KBM-7 (cell line): ENCODE results near the gene AGBL1.

Experiments
- DNase-seq: peaks from one replicate; pipeline ENCODE4 v3.0.0-alpha.2; 2015
- in situ Hi-C: fragments of 300-500 bp; cut with MboI; formaldehyde crosslinking; loops from 2 replicates; pipeline ENCODE4 v1.14.3; 2020; ENCODE audit warnings: low sequenced_read_pairs, low pct_unique_long_range_greater_than_20kb, mixed read lengths

Gene AGBL1

DNA sequence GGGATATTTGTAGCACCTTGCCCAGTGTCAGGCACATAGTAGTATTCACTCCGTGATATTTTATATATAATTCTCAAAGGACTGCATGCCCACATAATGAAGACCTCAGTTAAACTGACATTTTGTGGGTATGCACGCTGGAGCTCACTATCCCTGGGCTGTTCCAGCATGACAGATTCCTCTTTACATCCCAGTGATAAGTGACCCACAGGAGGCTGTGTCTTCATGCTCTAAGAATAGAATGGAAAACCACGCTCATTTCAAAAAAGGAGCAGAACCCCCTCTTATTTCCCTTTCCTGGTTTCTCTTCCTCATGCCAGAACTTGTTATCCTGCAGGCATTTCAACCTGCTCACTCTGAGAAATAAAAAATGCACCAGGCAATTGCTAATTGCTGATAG lies 717.5 kb downstream of the AGBL1 start:
- no peak for DNase-seq
- in situ Hi-C loops: no loop called here

DNA sequence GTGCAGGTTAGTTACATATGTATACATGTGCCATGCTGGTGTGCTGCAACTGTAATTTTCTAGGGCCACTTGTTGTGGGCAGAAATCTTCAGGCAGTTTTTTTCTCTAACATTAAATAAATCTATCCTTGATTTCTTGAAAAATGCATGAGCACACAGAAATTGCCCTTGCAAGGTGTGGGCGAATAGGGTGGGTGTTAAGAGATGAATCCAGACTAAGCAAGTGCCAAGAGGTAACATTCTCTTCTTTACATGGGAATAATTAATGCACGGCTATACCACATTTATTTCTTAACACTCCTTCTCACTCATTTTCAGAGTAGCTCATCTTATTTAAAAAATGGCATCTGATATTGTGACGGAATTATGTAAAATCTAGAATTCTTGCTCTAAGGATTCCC lies 719.6 kb downstream of the AGBL1 start:
- in situ Hi-C loops: no loop called here
- DNase-seq: no peak

DNA sequence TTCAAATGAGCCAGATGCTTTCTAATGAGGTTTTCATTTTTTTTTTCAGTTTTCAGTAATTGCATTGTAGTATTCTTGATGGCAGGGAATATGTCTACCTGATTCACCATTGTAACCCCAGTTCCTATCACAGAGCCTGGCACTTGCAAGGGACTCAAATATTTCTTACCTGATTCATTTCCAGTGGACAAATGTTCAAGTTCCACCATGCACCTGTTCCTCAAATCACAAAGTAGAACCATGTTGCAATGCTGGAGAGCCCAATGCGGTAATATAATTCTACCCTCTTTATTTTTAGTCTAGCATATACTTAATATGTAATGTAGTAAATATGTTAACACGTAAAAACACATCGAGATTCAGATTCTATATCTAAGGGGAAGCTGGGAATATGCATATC lies 722.6 kb downstream of the AGBL1 start:
- in situ Hi-C loops: no loop called here
- DNase-seq: no peak

DNA sequence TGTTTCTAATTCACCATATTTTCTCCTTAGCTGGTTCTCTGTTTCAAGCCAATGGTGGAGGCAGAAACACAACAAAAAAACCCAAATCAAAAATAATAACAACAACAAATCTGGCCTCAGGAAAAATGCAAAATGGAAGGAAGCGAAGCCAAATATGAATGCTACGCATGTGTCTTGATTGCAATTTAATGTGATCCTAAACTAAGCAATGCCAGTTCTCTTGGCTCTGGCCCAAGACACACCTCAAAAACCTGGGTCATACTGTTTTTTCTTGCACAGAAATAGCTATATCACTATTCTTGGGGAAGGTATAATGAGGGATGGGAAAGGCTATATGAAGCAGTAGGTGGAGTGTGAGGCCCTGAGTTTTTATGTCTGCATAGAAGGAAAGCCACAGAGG lies 724.7 kb downstream of the AGBL1 start:
- in situ Hi-C loops: no loop called here

DNA sequence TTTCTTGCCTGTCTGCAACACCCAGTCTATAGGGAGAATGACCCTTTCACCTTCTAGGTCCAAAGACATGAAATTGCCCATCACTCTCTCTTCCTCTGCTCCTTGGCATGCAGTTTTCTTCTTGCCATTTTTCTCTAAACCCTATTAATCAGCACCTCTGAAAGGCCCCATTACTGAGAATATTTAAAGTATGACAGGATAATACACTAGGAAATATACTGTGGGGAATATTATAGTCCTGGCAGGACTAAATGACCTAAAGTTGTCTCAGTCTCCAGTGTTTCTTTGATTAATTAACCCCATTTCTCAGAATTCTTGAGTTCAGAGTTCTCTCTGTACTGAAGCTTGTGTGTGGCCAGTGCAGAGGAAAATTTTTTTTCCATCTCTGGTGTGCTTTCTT lies 730.7 kb downstream of the AGBL1 start:
- in situ Hi-C loops: no loop called here
- DNase-seq: no peak

More for the DNA sequence above, 724.7 kb downstream of the AGBL1 start:
- no peak for DNase-seq

DNA sequence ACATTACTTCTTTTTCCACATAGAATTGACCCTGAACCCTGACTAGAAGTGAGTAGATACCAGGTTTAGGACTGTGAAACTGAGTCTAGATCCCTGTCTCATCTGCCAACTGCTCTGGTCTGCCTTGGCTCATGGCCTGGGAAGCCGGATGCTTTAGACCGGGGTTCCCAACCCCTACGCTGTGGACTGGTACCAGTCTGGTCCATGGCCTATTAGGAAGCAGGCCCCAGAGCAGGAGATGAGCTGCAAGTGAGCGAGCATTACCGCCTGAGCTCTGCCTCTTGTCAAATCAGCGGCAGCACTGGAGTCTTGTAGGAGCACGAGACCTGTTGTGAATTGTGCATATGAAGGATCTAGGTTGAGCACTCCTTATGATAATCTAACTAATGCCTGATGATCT lies 734.2 kb downstream of the AGBL1 start:
- in situ Hi-C loops: no loop called here

DNA sequence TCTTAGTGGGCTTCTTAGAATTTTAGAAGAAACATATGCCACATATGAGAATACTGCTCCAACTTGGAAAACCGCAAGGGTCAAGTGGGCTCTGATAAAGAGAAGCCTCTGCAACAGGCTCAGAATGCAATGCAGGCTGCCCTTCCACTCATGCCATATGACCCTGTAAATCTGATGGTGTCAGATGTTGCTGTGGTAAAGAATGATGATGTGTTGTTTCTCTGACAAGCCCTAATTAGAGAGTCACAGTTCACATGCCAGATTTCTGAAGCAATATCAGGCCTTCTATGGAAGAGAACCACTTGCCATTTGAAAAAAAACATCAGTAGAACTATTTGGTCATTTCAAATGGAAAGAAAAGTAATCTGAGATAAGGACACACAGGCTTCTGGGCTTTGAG lies 749.6 kb downstream of the AGBL1 start:
- no peak for DNase-seq

More for the DNA sequence above, 734.2 kb downstream of the AGBL1 start:
- DNase-seq: no peak

DNA sequence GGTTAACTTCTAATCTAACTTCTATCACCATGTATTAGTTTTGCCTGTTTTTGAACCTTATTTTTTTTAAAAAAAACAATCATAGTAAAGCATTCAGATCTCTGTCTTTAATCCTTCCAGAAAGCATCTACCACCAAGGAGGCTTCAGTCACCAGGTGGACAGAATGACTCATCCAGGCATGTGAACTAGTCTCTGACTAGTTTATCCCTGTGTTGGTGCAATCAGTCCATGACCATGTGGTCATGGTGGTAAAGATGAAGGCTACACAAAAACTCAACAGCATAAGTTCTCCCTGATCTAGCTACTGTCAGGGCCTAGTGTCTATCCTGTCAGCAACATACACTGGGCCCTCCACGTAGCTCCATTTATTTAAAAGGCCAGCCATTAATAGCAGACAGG lies 750.6 kb downstream of the AGBL1 start:
- in situ Hi-C loops: no loop called here
- no peak for DNase-seq

More for the DNA sequence above, 749.6 kb downstream of the AGBL1 start:
- in situ Hi-C loops: no loop called here

DNA sequence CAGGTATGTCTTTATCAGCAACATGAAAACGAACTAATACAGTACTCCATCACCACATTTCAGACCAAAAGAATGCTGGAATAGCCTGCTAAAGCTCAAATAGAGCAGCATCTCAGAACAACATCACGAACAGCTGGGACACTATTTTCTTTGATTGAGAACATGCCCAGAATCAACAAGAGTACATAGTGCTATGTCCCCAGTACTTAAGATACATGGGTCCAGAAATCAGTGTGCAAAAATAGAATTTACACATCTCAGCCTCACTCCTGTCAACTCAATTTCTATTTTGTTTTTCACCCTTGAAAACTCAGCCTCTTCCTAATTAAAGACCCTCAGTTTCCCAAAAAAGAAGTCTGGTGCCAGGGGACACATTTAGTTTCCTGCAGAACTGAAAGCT lies 753.9 kb downstream of the AGBL1 start:
- DNase-seq: no peak
- in situ Hi-C loops: no loop called here

DNA sequence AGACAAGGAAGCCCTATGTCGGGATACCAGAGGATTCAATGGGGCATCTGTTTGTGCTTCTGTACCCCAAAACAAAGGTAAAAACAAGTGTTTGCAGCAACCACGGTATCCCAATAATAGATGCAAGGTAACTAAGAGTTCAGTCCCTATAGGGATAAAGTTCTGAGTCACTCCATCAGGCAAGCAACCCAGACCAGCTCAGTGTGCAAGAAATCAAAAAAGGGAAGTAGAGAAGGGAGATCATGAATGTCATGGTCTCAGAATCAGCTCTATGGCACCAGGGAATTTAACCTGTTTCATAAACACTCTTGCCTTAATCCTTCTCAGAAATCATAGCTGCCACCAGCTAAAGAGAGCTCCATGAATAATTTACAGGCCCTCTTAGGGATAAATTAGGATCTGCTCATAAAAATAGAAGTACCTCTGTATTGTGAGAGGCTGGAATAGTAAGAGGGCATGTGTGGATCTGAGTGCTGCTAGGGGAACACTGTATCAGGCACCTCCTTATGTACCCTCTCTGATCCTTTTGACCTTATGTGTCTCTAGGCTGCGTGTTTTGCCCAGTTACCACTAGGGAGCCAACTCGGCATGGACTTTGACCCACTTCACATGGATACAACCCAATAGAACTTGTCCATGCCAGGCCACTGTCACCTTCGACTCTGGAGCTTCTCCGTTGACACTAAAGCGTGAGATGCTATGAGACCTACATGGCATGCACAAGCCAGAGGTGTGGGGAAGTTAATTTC lies 754.6 kb downstream of the AGBL1 start:
- in situ Hi-C loops: no loop called here
- DNase-seq: no peak

DNA sequence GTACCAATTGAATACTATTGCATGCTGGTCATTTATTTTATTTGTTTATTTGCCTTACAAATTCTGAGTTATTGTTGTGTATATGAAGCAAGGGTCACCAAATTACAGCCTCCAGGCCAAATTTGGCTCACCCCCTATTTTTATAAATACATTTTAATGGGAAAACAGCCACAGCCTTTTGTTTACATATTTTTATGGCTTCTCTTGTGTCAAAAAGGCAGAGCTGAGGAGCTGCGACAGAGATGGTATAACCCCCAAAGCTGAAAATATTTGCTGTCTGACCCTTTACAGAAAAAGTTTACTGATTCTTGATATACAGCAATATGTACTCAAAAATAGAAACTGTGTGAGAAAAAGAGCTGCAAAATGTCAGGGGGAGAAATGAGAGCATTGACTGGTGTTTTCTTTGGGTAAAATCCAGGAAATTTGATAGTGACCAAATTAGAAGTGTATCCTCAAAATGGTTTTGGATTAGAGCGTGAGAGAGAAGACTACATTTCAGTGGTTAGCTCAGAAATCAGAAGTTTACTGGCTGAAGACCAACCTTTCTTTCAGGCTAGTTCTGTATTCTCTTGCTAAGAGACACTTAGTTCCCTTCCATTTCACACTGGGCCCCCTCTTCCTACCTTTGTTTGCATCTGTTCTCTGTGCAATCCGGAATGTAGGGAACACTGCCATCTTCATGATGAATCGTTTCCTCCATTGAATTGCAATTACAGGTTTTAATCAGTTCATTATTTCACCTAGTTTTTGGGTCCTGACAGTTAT lies 757.8 kb downstream of the AGBL1 start:
- in situ Hi-C loops: no loop called here

DNA sequence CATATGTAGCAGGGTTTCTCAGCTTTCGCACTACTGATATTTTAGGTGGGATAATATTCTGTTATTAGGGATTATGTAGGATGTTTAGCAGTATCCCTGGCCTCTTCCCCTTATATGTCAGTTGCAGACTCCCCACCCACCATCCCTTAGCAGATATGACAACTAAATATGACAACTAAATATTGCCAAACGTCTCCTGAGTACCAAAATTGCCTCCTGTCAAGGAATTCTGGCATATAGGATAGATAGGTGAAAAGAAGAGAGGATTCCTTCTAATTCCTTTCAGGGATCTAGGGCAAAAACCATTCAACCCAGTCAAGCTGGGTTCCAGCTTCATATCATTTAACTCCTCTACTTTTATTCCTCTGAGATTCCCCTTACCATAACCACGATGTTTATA lies 759.8 kb downstream of the AGBL1 start:
- DNase-seq: no peak
- in situ Hi-C loops: no loop called here

More for the DNA sequence above, 757.8 kb downstream of the AGBL1 start:
- no peak for DNase-seq

DNA sequence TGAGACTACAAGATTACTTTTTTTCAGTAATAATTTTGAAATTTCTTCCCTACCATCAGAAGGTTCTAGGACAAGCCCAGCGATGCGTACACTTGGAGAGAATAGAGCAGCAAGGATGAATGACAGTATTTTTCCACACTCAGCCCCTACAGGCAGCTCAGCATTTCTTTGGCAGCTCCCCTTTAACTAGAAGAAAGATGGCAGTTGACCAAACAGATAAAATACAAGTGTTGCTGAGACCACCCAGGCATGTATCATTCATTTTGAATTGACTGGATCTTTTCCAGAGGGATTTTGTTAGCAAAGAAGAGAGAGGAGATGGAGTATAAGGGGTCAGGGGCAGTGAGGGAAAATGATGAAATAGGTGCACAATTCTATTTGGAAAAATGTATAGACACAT lies 761.3 kb downstream of the AGBL1 start:
- no peak for DNase-seq
- in situ Hi-C loops: no loop called here

DNA sequence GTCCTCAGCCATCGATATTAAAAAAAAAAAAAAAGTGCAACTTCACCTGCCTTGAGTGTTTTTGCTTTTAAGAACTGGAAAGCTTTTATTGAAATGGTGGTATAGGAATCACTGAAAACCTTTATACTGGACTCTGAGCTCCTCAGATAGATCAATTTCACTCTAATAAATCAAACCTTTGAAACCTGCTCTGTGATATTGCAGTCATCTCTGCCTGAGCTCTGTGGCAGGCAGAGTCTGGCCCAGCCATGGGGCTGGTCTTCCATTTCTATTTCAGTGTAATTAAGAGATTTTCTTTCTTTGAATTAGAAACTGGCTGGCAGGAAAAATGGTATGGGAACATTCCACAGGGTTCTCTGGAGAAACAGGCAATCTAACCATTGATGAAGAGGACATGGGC lies 762.5 kb downstream of the AGBL1 start:
- in situ Hi-C loops: no loop called here
- no peak for DNase-seq

DNA sequence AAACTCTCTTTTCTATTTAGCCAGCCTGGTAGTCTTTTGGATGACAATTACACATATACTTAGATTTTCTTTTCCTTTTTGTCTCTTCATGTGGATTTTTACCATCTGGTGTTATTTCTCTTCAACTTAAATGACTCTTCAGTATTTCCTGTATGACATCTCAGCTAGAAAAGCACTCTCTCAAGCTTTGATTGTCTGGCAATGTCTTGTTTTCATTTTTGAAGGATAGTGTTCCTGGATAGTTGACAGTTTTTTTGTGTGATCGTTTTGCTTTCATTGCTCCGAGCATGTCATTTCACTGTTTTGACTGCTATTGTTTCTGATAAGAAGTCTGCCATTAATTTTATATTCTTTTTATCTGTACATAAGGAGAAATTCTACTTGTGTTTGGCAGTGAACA lies 766.4 kb downstream of the AGBL1 start:
- in situ Hi-C loops: no loop called here
- DNase-seq: no peak

DNA sequence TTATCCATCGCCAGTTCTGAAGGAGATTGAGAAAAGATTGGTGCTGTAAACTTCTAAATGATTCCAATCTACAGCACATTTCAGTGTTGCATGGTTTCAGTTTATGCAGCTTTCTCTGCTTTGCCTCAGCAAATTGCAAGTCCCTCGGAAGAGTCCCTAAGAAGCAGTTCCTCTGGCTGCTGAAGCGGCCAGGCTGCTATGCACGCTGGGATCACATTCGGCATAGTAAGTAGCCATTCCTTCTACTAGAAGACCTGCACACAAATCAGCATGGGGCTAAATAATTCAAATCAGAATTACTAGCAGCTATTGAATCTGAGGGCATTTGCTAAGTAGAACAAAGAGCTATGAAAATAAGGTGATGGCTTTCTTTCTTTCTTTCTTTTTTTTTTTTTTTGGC lies 769.5 kb downstream of the AGBL1 start:
- in situ Hi-C loops: no loop called here
- DNase-seq: no peak

DNA sequence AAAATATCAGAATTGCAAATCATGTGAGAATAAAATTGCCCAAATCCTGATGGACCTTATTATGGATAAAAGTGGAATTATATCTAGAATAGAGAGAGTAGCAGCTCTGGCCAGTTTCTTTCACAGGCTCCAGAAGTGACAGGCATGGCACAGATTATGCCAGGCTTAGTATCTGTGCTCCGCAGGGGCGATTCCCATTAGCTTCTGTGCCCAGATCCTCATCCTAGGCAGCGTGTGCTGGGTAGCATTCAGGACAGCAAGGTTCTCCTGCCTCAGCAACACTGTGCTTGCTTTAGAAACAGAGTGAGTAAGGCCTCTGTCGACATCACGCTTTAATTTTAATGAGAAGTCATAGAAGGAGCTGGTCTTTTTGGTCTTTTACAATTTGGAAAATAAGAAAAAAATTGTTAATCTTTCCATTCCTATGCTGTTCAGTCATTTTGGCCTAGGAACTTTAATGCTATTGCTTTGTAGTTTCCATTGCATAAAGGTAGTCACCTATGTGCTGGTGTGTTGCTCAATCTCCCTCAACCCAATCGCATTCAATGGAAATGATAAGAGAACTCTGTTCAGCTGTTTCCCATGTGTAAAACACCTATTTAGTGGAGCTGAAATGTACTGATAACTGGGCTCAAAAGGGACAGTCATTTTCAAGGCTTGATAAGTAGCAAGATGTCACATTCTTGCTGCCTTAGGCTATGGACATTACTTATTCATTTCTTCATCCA lies 770.1 kb downstream of the AGBL1 start:
- no peak for DNase-seq
- in situ Hi-C loops: no loop called here

DNA sequence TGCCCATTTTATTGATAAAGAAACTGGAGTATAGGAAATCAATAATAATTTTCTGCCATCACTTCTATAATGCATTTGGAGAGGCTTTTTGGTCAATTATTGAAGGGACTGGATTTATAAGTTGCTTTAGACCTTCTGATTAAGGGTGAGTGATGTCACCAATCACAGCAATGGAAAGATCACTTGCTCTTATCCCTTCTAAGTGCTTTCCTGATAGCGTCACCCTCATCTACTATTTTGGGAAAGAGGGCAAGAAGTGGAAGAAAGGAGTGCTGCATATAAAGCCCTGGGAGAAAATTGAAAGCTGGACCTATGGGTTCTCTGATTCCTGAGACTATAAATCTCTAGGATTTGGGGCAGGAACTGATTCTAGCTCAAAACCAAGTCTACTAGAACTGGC lies 771.3 kb downstream of the AGBL1 start:
- in situ Hi-C loops: no loop called here
- no peak for DNase-seq

DNA sequence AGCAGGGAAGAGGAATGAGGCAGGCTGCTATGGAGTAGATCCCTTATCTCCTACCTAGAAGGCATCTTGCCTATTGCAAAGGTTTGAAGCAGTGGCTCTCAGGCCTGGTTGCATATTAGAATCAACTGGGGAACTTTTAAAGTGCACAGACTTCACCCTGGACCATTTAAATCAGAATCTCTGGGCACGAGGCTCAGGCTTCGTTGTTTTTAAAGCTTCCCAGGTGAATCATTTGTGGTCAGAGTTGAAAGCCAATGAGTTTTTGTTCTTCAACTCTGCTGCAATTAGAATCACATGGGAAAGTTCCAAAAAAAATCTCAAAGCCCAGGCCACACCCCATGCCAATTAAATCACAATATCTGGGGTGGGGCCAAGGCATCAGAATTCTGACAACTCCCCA lies 773.1 kb downstream of the AGBL1 start:
- in situ Hi-C loops: no loop called here

DNA sequence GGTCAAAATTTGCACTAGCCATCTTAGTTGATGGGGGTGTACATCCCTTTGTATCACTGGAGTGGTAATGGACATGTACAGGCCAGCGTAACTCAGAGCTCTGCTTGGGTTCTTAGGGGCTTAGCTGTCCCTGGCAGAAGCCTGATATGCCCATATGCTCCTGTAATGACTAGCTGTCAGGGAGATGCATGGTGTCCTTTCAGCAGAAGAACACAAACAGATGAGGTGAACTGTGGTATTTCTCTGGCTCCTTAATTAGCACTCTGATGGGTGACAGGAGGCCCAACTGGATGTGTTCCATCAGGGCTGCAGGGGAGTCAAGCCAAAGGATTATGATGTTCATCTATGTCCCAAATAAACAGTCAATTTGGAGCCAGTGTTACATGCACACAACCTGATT lies 774.5 kb downstream of the AGBL1 start:
- in situ Hi-C loops: no loop called here
- DNase-seq: no peak

More for the DNA sequence above, 773.1 kb downstream of the AGBL1 start:
- no peak for DNase-seq
